PC-3 (cell line): Measurements from ENCODE around the gene CACNA2D2.

Experiments
- CTCF ChIP-seq: fragments of 300-600 bp; sonication (generic); conservative IDR thresholded peaks from 2 replicates; pipeline ENCODE4 v1.5.1; 2017; ENCODE audit warnings: antibody characterized with exemption, low read depth, mild to moderate bottlenecking, low read length
- EZH2phosphoT487 ChIP-seq: fragments of 300-600 bp; sonication (generic); IDR thresholded peaks from 2 replicates; pipeline ENCODE4 v1.6.1; 2018; ENCODE audit warnings: mild to moderate bottlenecking, antibody characterized with exemption, low read length, borderline replicate concordance

- TF ChIP-seq CTCF = no peak
- no peak for TF ChIP-seq EZH2phosphoT487
These were observed 43.6 kb downstream of the CACNA2D2 start for GRCh38 chr3:50459785-50460184.
